Measurements from ENCODE around the gene RS1. TPM values are rescaled to one million over a fixed set of nuclear protein-coding genes. Genes with fewer than 3 reads are reported as not detected.
A peak's percentile ranks its signal among the peaks of the same experiment; 100 is the strongest.

Gene RS1
- total and polyA plus RNA-seq, 9 of the 15 experiments (the other 6 are each of a cell fraction or from before 2014, with no cell fraction given), result not detected

DNA sequence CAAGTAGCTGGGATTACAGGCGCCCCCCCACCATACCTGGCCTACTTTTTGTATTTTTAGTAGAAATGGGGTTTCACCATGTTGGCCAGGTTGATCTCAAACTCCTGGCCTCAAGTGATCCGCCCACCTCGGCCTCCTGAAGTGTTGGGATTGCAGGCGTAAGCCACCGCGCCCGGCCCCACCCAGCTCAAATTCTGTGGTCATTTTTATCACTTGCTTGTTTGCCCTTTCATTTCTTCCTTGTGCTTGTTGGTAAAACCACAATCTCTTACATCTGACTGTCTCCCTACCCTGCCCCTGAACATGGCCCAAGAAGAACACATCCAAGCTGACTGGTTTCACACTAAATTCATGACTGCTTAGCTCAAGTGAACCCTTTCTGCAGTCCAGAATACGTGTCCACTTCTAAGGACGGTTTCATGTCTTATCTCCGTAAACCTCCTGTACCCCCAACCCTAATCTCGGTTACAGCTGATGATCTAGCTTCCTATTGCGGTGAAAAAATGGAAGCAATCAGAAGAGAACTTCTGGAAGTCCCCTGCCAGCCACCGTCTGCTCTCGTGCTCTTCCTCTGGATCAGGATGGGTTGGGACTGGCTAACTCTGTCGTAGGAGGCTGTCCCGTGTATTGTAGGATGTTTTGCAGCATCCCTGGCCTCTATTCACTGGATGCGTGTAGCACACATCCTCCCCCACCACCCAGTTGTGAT lies 5.4 kb upstream of the RS1 start (continued):
- no peak for TF ChIP-seq PKNOX1 (IDR thresholded peaks at IDR 0.05)
- no peak for TF ChIP-seq NCOA4 (IDR thresholded peaks at IDR 0.05; ENCODE audit: partially characterized antibody)
- TF ChIP-seq, protein P1, sequence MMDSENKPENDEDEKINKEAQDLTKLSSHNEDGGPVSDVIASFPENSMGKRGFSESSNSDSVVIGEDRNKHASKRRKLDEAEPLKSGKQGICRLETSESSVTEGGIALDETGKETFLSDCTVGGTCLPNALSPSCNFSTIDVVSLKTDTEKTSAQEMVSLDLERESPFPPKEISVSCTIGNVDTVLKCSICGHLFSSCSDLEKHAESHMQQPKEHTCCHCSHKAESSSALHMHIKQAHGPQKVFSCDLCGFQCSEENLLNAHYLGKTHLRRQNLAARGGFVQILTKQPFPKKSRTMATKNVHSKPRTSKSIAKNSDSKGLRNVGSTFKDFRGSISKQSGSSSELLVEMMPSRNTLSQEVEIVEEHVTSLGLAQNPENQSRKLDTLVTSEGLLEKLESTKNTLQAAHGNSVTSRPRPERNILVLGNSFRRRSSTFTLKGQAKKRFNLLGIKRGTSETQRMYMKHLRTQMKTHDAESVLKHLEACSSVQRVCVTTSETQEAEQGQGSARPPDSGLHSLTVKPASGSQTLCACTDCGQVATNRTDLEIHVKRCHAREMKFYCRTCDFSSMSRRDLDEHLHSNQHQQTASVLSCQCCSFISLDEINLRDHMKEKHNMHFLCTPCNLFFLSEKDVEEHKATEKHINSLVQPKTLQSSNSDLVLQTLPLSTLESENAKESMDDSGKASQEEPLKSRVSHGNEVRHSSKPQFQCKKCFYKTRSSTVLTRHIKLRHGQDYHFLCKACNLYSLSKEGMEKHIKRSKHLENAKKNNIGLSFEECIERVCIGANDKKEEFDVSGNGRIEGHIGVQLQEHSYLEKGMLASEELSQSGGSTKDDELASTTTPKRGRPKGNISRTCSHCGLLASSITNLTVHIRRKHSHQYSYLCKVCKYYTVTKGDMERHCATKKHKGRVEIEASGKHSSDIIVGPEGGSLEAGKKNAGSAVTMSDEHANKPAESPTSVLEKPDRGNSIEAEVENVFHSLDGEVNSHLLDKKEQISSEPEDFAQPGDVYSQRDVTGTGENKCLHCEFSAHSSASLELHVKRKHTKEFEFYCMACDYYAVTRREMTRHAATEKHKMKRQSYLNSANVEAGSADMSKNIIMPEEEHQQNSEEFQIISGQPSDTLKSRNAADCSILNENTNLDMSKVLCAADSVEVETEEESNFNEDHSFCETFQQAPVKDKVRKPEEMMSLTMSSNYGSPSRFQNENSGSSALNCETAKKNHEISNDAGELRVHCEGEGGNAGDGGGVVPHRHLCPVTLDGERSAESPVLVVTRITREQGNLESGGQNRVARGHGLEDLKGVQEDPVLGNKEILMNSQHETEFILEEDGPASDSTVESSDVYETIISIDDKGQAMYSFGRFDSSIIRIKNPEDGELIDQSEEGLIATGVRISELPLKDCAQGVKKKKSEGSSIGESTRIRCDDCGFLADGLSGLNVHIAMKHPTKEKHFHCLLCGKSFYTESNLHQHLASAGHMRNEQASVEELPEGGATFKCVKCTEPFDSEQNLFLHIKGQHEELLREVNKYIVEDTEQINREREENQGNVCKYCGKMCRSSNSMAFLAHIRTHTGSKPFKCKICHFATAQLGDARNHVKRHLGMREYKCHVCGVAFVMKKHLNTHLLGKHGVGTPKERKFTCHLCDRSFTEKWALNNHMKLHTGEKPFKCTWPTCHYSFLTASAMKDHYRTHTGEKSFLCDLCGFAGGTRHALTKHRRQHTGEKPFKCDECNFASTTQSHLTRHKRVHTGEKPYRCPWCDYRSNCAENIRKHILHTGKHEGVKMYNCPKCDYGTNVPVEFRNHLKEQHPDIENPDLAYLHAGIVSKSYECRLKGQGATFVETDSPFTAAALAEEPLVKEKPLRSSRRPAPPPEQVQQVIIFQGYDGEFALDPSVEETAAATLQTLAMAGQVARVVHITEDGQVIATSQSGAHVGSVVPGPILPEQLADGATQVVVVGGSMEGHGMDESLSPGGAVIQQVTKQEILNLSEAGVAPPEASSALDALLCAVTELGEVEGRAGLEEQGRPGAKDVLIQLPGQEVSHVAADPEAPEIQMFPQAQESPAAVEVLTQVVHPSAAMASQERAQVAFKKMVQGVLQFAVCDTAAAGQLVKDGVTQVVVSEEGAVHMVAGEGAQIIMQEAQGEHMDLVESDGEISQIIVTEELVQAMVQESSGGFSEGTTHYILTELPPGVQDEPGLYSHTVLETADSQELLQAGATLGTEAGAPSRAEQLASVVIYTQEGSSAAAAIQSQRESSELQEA (IDR thresholded peaks at IDR 0.05; ENCODE audit: low read depth), result peak; percentile 80; the same call in 1 of the 2 replicates
- no peak for TF ChIP-seq CLOCK (CRISPR knock-in tag; IDR thresholded peaks at IDR 0.05; ENCODE audit: borderline replicate concordance)
- TF ChIP-seq CUX1 (CRISPR knock-in tag; IDR thresholded peaks at IDR 0.05), result no peak
- TF ChIP-seq CREBBP (IDR thresholded peaks at IDR 0.05; ENCODE audit: low read depth, low read length), result no peak
- no peak for TF ChIP-seq ZNF174 (CRISPR knock-in tag; IDR thresholded peaks at IDR 0.05)
- no peak for TF ChIP-seq FUS (optimal IDR thresholded peaks at IDR 0.05; ENCODE audit: low read depth, low read length)
- no peak for TF ChIP-seq ZNF212 (CRISPR knock-in tag; IDR thresholded peaks at IDR 0.05)

All from K562 (cell line).